HG02943 (cell line): ENCODE data around the gene MMP7.
"Not testable (repeated sequence)": the region's sequence is repeated elsewhere in the genome, so short reads cannot be mapped to it uniquely, and the experiment has no call there.

Experiments
- ATAC-seq: cut with Tn5 transposase; IDR thresholded peaks from one replicate; pipeline ENCODE4 v1.9.1; 2021; ENCODE audit warnings: mild to moderate bottlenecking, low read depth, moderate library complexity; ENCODE audit not compliant: unreplicated experiment

The MMP7 gene

DNA sequence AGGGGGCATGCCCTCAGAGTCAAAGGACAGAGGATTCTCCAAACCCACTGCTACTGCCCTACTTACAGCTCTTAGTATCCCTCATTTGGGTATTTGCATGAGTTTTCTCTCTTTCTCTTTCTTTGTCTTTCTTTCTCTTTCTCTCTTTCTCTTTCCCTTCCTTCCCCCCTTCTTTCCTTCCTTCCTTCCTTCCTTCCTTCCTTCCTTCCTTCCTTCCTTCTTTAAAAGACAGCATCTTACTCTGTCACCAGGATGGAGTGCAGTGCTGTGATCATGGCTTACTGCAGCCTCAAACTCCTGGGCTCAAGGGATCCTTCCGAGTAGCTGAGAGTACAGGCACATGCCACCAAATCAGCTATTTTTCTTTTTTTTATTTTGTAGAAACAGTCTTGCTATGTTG, 14.0 kb upstream of the MMP7 start:
- no peak for ATAC-seq

DNA sequence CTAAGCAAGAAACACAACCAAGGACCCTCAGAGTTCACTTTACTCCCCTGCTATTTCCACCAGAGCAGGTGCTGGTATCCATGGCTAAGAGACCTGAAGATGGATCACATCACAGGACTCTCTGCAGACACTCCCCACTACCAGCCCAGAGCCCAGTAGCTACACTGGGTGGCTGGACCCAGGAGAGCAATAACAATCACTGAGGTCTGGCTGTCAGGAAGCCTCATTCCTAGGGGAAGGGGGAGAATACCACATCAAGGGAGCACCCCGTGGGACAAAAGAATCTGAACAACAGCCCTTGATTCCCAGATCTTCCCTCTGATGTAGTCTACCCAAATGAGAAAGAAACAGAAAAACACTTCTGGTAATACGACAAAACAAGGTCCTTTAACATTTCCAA, 9.0 kb upstream of the MMP7 start:
- ATAC-seq = no peak

DNA sequence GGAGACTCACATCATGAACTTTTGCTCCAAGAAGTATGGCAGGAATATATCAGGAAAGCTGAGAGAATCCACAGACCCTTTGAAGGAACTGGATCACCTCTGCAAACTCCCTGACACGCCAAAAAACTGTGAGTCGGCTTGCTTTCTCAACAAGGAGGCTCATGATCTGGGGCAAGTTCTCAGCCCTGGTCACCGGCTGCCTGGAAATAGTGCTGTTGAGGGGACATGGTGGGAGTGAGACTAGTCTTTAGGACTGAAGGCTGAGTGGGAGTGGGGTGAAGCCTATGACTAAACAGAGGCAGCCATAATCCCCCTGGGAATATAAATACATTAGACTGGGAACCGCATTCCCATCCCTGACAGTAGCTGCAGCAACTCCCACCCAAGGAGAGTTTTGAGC, 8.4 kb upstream of the MMP7 start:
- ATAC-seq = no peak

DNA sequence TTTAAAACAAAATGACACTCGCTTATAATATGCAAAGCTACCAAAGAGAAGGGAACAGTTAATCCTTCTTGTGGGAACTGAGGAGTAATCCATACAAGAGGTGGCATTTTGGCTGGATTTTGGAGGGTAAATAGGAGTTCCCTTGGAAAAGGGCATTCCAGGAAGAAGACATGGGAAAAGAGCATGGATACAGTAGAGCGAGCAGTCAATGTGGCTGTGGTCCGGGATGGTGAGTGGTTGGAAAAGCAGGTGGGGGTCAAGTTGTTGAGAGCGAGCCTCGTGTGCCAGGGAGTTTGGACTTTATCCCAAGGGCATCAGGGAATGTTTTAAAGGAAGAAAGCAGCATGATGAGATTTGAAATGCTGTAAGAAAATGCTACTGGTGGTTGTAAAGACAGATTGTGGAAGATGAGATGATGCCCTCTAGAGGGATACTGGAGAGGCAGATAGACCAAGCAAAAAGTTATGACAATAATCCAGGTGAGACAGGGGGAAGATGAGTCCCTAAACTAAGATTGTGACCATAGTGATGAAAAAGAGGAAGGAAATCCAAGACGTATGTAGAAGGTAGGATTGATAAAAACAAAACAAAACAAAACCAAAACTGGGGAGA, 3.8 kb upstream of the MMP7 start:
- ATAC-seq = no peak

DNA sequence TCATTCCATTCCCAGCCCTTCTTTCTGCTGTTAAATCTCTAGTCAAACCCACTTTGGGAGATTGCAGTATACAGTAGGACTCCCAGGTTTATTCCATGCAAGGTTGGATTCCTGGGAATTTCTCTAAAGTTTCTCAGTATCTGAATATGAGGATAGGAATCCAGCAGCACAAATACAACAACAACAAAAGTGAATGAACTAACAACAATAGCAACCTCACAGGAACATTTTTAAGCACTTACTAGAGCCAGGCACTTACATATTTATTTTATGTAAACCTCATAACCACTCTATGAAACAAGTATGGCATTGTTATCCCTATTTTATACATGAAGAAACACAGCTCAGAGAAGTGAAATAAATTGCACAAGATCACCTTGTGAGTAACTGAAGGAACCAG, 1.9 kb downstream of the MMP7 start:
- no peak for ATAC-seq

- no peak for ATAC-seq
Measured at GRCh38 chr11:102527684-102528083, 2.9 kb downstream of the MMP7 start.

GRCh38 chr11:102527041-102527440, 3.5 kb downstream of the MMP7 start:
- ATAC-seq = no peak

- no peak for ATAC-seq
Measured at GRCh38 chr11:102523887-102524286, 6.7 kb downstream of the MMP7 start.

GRCh38 chr11:102523189-102523570, 7.4 kb downstream of the MMP7 start:
- no peak for ATAC-seq

- ATAC-seq = no peak
Measured at GRCh38 chr11:102522312-102523188, 8.0 kb downstream of the MMP7 start.

GRCh38 chr11:102521121-102521520, 9.4 kb downstream of the MMP7 start:
- no peak for ATAC-seq

DNA sequence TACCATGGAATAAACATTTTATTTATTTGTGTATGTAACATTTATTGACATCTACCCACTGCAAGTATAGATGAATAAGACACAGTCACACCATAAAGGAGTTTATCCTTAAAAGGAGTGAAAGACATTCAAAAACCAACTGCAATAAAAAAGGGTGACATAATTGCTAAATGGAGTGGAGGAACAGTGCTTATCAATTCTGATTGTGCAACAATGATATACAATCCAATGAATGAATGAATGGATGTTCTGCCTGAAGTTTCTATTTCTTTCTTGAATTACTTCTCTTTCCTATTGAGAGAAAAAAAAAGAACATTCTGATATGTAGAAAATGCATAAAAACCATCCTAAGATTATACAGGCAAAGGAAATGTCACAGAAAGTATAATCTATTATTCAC, 10.0 kb downstream of the MMP7 start:
- no peak for ATAC-seq

GRCh38 chr11:102518296-102519094, 12.1 kb downstream of the MMP7 start:
- ATAC-seq = no peak

DNA sequence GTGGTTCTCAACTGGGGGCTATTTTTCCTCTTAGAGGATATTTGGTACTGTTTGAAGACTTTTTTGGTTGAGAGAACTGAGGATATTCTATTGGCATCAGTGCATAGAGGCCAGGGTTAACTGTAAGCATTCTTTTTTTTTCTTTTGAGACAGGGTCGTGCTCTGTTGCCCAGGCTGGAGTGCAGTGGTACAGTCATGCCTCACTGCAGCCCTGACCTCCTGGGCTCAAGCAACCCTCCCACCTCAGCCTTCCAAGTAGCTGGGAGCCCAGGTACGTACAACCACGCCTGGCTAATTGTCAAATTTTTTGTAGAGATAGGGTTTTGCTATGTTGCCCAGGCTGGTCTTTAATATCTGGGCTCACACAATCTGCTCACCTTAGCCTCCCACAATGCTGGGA, 12.9 kb downstream of the MMP7 start:
- no peak for ATAC-seq

DNA sequence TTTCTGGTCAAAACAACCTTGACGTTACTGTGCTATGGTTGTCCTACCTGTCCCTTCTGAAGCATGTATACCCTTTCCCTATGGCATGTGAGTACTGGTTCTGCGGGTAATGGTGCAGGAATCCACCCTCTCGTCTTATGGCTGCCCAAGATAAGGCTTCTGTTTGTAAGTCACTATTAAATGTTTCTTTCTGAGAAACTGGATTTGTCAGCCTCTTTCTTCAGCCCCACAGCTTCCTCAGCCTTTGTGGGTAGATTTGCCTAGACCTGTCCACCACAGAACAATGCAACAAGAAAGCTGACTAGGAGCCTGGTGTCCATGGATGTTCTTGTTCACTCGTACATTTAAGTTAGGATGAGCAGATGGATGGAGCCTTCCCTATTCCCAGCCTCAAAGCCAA, 14.4 kb downstream of the MMP7 start:
- no peak for ATAC-seq

GRCh38 chr11:102513869-102514268, 16.7 kb downstream of the MMP7 start:
- no peak for ATAC-seq

DNA sequence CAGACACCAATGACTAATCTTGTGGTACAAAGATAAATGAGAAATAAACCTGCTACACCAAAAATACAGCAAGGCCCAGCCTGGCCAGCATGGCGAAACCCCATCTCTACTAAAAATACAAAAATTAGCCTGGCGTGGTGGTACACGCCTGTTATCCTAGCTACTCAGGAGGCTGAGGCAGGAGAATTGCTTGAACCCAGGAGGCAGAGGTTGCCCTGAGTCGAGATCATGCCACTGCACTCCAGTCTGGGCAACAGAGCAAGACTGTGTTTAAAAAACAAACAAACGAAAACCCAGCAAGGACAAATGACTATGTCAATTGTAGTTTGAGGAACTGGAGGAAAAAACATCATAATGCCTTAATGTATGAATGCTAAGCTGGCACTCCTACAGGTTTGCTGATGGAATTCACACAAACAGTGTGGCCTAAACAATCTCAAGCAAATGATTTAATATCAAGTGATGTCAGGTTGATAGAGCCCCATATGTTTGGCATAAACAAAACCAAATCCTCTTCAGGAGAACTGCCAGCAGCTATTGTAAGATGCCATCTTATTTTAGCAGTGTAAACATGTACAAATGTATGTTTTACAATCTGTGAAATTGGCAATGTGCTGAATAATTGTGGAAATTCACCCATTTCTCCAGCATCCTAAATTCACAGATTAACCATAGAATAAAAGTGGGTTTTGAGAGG, 20.0 kb downstream of the MMP7 start:
- ATAC-seq = no peak

- ATAC-seq = not testable (repeated sequence)
Measured at GRCh38 chr11:102502831-102503230, 27.7 kb downstream of the MMP7 start.

DNA sequence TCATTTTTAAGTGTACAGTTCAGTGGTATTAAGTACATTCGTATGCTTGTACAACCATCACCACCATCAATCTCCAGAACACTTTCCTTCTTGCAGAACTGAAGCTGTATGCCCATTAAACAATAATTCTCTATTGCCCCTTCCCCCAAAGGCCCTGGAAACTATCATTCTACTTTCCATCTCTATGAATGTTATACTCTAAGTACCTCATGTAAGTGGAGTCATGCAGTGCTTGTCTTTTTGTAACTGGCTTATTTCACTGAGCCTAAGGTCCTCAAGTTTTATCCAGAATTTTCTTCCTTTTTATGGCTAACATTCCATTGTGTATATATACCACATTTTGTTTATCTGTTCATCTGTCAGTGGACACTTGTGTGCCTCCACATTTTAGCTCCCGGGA, 29.7 kb downstream of the MMP7 start:
- ATAC-seq = no peak

DNA sequence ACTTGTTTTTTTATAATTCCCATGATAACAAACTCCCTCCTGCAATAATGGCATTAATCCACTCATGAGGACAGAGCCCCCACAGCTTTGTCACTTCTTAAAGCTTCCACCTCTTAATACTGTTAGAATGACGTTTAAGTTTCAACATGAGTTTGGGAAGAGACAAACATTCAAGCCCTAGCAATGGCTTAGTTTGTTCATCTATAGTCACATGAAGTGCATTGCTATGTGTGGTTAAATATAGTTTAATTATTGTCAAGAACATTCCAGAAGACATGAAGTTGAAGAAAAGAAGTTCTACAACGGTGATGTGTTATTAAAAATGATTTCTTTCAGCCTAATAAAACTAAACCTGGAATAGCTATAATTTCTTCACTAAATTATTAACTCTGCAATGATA, 30.6 kb downstream of the MMP7 start:
- ATAC-seq = no peak

- no peak for ATAC-seq
Measured at GRCh38 chr11:102499151-102499550, 31.4 kb downstream of the MMP7 start.
